BE2C (cell line): ENCODE results near the gene A4GALT.
"Not testable (repeated sequence)": the region's sequence is repeated elsewhere in the genome, so short reads cannot be mapped to it uniquely, and the experiment has no call there.

ENCODE experiments used
- DNase-seq: peaks from one replicate; pipeline ENCODE4 v3.0.0-alpha.2; 2020
- H3K27me3 ChIP-seq: fragments of 250-450 bp; sonication (Bioruptor Pico); 2 replicates; pipeline ENCODE4 v1.5.1; 2020; ENCODE audit warnings: mild to moderate bottlenecking
- H3K36me3 ChIP-seq: fragments of 250-450 bp; sonication (Bioruptor Pico); 2 replicates; pipeline ENCODE4 v1.5.1; 2020; ENCODE audit warnings: mild to moderate bottlenecking
- H3K4me1 ChIP-seq: fragments of 250-450 bp; sonication (Bioruptor Pico); 2 replicates; pipeline ENCODE4 v1.5.1; 2020
- H3K4me3 ChIP-seq: 2 replicates; pipeline ENCODE4 v1.5.1; 2011; ENCODE audit warnings: low read depth, low read length
- H3K9me3 ChIP-seq: fragments of 250-450 bp; sonication (Bioruptor Pico); 2 replicates; pipeline ENCODE4 v1.5.1; 2020
- CTCF ChIP-seq: IDR thresholded peaks from 2 replicates; pipeline ENCODE4 v1.5.1; 2012; ENCODE audit warnings: mild to moderate bottlenecking, low read depth, low read length

The A4GALT gene

GRCh38 chr22:42766860-42767259, 46.2 kb upstream of the A4GALT start:
- no peak for DNase-seq
- no peak for TF ChIP-seq CTCF
- peaks cover 9% of the 10 kb centered on the region for H3K4me1 ChIP-seq

GRCh38 chr22:42764895-42765363, 44.3 kb upstream of the A4GALT start:
- Histone ChIP-seq H3K9me3 (no peaks in the 10 kb centered on the region), H3K27me3 (no peaks in the 10 kb centered on the region), H3K36me3 (no peaks in the 10 kb centered on the region), H3K4me3 (no peak overlapping the region), H3K4me1 (peaks cover 9% of the 10 kb centered on the region)
- no peak for DNase-seq
- no peak for TF ChIP-seq CTCF

More at GRCh38 chr22:42766860-42767259, 46.2 kb upstream of the A4GALT start:
- no peaks in the 10 kb centered on the region for H3K36me3 ChIP-seq
- no peak overlapping the region for H3K4me3 ChIP-seq
- no peaks in the 10 kb centered on the region for H3K27me3 ChIP-seq
- no peaks in the 10 kb centered on the region for H3K9me3 ChIP-seq

GRCh38 chr22:42763965-42764480, 43.4 kb upstream of the A4GALT start:
- peaks cover 3% of the 10 kb centered on the region; the same call in 1 of the 2 replicates for H3K4me1 ChIP-seq
- no peaks in the 10 kb centered on the region for H3K9me3 ChIP-seq
- H3K27me3 ChIP-seq = no peaks in the 10 kb centered on the region
- no peak for TF ChIP-seq CTCF
- no peak overlapping the region for H3K4me3 ChIP-seq
- no peaks in the 10 kb centered on the region for H3K36me3 ChIP-seq
- DNase-seq = no peak

GRCh38 chr22:42760806-42761565, 40.3 kb upstream of the A4GALT start:
- Histone ChIP-seq H3K4me1 (no peaks in the 10 kb centered on the region), H3K36me3 (no peaks in the 10 kb centered on the region), H3K9me3 (no peaks in the 10 kb centered on the region), H3K27me3 (no peaks in the 10 kb centered on the region), H3K4me3 (no peak overlapping the region)
- TF ChIP-seq CTCF = no peak
- no peak for DNase-seq

GRCh38 chr22:42758931-42759629, 38.4 kb upstream of the A4GALT start:
- Histone ChIP-seq H3K36me3 (no peaks in the 10 kb centered on the region), H3K4me3 (no peak overlapping the region), H3K9me3 (no peaks in the 10 kb centered on the region), H3K4me1 (no peaks in the 10 kb centered on the region), H3K27me3 (no peaks in the 10 kb centered on the region)
- no peak for DNase-seq
- no peak for TF ChIP-seq CTCF

GRCh38 chr22:42755553-42755952, 34.9 kb upstream of the A4GALT start:
- not testable (repeated sequence) for DNase-seq, H3K27me3 ChIP-seq, H3K4me3 ChIP-seq, H3K4me1 ChIP-seq, H3K36me3 ChIP-seq, H3K9me3 ChIP-seq

- H3K27me3 ChIP-seq, H3K4me3 ChIP-seq, H3K36me3 ChIP-seq, H3K9me3 ChIP-seq, H3K4me1 ChIP-seq, DNase-seq: not testable (repeated sequence)
These were observed 34.5 kb upstream of the A4GALT start for GRCh38 chr22:42755121-42755520.
